Measurements from ENCODE around the gene SPHK2.
A peak's percentile ranks its signal among the peaks of the same experiment; 100 is the strongest.
"Not testable (repeated sequence)": the region's sequence is repeated elsewhere in the genome, so short reads cannot be mapped to it uniquely, and the experiment has no call there.

Gene SPHK2

DNA sequence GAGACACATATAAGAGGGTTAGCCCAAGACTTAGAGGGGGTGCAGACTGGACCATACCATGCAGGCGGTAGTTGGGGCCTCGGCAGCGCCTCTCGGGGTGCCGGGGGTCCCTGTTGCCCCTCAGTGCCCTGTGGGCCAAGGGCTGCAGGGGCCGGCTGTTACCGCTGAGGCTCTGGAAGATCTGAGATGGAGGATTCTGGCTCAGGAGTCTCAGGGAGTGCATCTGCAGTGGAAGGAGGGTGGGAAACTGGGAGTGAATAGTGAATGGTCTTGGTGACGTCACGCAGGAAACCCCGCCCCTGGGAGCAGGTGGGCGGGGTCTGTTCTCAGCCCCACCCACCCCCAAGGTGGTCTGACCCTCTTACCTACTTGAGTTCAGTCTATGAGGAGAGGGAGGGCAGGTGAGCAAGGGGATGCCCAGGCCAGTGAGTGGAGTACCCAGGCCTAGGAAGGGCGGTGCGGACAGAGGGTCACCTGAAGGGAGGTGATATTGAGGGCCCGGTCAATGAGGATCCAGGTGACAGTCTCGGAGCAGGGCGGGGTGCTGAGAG lies 19.6 kb downstream of the SPHK2 start:
- no peak for DNase-seq

DNA sequence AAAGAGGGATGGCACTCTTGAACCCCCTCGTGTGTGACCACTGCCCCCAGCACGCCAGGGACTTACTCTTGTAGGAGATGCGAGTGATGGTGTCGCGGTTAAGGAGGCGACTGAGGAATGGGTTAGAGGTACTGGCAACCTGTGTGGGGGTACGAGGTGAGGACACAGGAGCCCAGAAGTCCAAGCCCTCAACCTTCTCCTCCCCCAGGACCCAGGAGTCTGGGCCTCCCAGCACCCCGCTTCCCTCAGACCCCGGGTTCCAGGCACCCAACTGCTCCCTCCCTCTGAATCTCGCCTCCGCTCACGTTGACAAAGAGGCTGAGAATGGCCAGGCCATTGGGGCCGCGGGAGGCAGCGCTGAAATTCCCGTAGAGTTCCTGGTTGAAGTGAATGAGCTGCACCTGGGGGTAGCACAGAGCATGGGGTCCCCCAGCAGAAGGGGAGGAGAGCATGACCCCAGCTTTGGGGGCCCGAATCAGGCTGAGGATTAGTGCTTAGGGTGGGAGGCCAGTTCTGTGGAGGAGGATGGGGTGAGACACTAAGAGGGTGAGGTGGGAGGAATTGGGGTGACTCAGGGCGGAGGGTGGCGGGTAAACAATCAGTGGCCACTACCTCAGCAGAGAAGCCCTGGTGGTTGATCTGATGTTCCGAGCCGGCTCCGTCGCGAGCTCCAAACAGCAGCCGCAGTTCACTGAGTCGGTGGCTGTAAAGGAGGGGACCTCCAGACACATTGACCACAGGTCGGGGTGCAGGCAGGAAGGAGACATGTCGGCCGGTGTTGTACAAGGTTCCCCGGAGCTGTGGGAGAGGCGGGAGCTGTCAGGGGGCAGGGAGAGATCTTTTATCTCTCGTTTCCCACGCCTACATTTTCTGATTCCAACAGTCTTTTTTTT lies 20.4 kb downstream of the SPHK2 start:
- peak; percentile 43 for DNase-seq

DNA sequence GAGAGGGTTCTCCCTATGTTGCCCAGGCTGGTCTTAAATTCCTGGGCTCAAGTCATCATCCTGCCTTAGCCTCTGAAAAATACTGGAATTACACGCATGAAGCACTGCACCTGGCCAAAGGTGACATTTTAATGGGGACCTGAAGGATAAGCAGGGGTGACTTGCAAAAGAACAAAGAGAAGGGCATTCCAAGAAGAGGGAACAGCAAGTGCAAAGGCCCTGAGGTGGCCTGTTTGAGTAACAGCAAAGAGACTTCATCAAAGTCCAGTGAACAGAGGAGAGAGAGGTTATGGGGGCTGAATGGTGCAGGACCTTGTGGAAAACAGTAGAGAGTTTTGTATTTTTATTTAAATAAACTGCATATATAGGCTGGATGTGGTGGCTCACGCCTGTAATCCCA lies 22.5 kb downstream of the SPHK2 start:
- DNase-seq = no peak

DNA sequence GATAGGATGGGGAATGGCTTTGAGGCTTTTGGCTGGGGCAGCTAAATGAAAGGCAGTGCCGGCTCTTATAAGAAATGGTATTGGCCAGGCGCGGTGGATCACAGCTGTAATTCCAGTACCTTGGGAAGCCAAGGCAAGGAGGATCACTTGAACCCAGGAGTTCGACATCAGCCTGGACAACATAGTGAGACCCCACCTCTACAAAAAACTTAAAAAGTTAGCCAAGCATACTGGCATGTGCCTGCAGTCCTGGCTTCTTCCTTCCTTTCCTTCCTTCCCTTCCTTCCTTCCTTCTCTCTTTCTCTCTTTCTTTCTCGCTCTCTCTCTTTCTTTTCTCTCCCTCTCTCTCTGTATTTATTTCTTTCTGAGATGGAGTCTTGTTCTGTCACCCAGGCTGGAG lies 23.6 kb downstream of the SPHK2 start:
- no peak for DNase-seq

DNA sequence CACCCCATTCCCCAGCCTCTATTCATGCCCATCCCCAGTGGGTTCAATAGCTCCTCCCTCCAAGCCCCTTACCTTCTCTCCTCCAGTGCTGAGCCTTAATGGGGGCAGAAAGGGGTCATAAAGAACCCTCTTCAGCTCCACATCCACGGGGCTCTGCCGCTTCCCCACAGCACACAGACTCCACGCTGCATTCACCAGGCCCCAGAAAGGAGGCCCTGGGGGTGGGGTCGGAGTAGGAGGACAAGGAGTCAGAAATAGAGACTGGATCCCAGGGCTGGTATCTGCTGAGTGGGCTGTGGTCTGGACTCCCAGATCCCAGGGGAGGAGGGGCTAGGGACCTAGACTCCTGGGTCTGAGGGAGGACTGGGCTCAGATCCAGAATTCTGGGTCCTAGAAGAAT lies 25.0 kb downstream of the SPHK2 start:
- DNase-seq = no peak

DNA sequence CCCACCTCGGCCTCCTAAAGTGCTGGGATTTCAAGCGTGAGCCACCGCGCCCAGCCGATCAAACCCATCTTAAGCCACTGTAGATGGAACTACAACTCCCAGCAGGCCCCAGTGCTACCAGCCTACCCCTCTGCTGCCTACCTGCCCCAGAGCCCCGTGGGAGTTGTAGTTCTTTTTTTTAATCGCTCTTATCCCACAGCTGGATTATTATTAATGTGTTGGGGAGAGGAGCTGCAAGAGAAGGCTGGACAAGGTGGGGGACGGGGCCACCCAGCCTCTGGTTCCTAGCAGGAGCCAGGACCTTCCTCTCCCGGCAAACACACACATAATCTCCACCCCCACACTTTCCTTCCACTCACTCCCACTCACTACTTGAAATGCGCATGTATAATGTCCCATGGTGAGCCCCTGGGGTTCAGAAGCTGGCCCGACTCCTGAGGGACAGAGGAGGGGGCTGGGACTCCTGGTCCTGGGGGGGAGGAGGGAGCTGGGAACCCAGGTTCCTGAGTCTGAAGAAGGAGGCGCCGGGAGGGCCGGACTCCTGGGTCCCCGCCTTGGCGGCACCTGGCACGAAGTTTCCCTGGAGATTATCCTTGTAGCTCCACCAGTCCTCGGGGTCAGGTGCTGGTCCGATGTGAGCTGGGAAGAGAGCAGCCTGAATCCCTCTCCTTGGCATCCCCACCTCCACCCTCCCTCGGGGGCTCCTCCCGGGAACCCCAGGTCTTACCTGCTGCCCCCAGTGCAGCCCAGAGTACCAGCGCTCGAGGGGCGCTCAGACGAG lies 25.7 kb downstream of the SPHK2 start:
- peak; percentile 76 for DNase-seq

DNA sequence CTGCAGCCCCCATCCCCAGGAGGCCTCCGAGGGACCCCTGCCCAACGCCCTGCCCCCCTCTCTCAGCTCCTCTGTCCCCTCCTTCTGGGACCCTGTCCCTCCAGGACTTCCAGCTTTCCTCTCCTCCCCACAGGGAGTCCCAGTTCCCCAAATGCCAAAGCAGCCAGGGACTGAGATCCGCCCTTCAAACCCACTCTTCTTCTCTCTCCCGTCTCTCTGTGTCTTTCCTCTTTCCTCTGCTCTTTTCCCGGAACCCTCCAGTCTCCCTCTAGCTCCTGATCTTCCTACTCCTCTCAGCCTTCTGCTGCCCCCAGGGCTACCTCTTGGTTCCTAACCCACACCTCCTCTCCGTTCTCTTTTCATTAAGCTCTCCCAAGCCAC lies 26.3 kb downstream of the SPHK2 start:
- no peak for DNase-seq

DNA sequence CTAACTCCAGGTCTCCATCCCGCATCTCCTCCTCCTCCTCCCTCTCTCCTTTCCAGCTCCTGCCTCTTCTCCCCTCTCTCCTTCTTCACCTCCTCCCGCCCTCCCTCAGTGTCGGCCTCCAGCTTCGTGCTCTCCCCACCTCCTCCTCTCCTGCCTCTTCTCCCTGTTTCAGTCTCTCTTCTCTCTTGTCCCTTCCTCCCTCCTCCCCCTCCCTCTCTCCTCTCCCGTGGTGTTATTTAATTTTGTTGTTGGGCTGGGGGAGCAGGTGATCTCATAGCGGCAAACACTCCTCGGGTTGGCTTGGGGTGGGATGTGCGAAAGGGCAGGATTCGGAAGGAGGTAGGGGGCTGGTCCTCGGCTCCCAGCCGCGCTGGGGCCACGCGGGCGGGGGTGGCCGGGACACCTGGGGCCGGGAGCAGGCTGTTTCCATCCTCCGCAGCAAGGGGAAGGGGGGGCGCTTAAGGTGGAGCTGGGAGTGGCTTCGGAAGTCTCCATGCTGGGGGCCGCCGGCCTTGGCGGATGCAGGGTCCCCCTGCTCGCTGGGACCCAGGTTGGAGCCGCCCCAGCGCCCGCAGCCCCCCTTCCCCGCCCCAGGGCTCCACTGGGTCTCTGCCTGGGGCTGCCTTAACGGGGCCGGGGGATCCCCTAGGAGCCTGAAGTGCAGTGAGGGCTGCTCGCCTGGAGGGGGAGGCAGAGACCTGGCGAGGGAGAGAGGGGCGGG lies 26.9 kb downstream of the SPHK2 start, which contains the start of gene CA11:
CA11 (minus strand) TSS at position 187 of the 721 bp plus-strand sequence. CDS start 555 bp downstream, outside the sequence.
- peak; percentile 92 for DNase-seq

DNA sequence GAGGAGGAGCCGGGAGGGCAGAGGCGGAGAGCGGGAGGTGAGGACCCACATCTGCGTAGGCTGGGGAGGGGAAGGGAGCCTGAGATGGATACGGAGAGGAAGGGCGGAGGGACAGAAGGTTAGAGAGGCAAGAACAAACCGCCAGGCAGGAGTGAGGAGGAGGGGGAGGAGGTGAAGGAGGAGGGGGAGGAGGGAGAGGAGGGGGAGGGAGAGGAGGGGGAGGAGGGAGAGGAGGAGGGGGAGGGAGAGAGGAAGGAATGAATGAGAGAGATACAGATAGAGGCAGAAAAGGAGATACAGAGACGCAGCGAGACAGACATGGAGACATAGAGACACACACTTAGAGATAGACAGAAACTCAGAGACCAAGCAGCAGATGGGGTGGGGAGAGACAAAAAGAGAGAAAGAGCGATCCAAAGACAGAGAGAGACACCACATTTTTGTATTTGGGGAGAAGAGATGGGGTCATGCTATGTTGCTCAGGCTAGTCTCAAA lies 27.5 kb downstream of the SPHK2 start:
- no peak for DNase-seq

DNA sequence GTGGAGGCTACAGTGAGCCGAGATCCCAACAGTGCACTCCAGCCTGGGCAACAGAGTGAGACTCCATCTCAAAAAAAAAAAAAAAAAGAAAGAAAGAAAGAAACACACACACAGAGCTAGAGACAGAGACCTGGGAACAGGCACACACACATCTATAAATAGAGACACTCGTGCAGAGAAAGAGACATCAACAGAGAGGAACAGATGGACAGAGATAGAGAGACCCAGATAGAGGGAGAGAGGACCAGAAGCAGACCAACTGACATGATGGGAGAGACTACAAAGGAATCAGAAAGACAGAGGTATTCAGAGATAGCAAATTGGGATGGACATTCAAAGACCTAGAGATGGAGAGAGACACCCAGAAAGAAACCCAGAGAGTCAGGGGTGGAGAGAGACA lies 28.8 kb downstream of the SPHK2 start:
- no peak for DNase-seq

DNA sequence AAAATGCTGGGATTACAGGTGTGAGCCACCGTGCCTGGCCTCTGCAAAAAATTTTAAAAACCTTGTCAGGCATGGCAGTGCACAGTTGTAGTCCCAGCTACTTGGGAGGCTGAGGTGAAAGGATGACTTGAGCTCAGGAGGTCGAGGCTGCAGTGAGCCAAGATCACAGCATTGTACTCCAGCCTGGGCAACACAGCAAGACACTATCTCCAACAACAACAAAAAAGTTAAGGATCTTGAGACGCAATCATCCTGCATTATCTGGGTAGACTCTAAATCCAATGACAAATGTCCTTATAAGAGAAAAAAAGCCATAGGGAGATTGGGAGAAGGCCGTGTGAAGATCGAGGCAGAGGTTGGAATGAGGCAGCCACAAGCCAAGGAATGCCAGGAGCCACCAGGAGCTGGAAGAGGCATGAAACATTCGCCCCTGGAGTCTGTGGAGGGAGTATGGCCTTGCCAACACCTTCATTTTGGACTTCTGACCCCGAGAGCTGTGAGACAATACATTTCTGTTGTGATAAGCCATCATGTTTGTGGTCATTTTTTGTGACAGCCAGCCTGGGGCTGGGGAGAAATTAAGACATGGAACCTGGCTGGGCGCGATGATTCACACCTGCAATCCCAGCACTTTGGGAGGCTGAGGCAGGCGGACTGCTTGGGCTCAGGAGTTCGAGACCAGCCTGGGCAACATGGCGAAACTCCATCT lies 31.8 kb downstream of the SPHK2 start:
- no peak for DNase-seq

DNA sequence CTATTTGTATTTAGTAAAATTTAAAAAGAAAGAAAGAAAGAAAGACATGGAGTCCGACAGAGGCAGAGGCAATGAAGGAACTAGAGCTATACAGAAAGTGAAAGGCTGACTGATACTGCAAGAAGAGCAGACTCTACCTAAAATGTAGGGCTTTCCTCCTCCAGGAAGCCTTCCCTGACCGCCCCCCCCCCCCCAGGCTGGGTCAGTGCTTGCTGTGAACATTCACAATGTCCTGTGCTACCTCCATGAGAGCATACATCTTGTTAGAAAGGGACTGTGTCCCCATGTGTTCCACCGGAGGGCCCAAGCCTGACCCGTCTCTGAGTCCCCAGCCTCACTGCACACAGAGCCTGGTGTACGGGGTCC lies 32.4 kb downstream of the SPHK2 start:
- no peak for DNase-seq

DNA sequence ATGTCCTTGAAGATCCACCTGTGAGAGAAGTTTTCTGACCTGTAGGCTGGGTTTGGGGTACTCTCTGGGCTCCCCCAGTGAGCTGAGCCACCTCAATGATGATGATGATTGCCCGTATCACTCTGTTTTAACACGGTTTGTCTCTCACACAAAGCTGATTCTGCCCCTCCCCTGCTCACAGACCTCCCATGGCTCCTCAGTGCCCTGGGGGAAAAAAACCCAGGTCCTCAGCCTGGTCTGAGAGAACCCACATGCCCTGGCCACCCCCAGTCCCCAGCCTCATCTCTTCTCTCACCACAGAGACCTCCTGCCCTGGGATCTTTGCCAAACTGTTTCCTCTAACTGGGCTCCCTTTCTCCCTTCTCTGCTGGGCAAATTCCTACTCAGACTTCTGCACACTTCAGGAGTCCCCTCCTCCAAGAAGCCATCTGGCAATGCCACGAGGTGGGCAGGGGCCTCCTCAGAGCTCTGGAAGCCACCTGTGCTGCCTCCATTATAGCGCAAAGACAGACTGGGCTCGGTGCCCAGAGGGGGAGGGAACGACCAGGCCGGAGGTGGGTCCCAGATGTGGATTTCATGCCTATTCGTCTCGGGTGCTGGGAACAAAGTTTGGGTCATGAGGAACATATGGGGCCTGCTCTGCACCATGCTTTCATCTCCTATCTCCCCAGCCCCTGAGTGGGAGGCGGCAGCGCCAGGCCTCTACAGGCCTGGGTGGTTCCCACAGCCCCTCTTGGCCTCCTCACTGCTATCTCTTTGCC lies 35.2 kb downstream of the SPHK2 start:
- DNase-seq = no peak

DNA sequence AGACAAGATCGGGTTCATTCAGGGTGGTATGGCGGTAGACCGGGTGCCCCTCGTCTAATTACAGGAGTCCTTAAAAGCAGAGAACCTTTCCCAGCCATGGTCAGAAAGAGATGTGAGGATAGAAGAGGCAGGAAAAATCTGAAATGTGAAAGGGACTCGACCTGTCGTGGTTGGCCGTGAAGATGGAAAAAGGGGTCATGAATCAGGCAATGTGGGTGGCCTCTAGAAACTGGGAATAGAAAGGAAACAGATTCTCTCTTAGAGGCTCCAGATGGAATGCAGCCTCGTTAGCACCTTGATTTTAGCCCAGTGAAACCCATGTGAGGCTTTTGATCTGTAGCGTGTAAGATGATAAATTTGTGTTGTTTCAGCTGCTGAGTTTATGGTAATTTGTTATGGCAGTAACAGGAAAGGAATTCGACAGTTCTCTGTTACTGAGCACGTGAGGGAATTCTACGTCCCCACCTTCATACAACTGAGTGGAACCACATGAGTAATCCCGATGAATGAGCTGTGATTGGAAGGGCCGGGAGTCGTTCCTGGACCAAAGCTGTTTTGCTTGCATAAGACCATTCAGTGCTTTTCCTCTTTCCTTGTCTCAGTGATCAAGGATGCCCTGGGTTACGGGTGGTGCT lies 37.7 kb downstream of the SPHK2 start:
- DNase-seq = no peak

DNA sequence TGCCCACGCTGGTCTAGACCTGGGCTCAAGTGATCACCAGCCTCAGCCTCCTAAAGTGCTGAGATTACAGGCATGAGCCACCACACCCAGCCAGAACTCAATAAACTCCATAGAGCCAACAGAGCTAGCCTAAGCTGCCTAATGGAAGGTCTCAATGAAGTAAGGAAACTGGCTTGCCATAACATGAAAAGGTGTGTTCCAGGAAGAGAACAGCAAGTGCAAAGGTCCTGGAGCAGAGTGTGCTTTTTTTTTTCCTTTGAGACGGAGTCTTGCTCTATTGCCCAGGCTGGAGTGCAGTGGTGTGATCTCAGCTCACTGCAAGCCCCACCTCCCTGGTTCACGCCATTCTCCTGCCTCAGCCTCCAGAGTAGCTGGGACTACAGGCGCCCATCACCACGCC lies 38.5 kb downstream of the SPHK2 start:
- not testable (repeated sequence) for DNase-seq

DNA sequence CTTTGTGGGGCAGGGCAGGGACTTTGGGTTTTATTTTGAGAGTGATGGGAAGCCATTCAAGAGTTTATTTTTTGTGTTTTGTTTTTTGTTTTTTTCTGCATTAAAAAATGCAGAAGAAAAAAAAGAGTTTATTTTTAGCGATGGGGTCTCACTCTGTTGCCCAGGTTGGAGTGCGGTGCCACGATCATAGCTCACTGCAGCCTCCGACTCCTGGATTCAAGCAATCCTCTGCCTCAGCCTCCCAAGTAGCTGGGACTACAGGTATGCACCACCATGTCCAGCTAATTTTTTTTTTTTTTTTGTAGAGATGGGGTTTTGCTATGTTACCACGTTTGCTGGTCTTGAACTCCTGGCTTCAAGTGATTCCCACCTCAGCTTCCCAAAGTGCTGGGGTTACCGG lies 39.2 kb downstream of the SPHK2 start:
- no peak for DNase-seq

DNA sequence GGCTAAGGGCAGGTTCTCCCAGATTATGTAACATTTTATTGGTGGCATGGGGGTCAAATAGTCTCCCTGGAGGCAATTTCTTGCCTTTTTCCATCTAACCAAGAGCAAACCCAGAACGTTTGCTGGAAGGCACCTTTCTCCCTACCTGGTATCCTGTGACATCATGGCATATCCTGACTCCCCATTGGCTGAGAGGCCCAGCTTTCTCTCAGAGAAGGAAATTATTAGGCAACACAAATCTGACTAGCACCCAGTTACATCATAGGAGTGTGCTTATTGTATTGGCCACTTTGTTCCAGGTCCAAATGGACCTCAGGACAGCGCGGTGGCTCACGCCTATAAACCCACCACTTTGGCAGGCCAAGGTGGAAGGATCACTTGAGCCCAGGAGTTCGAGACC lies 40.5 kb downstream of the SPHK2 start:
- peak; percentile 27 for DNase-seq

DNA sequence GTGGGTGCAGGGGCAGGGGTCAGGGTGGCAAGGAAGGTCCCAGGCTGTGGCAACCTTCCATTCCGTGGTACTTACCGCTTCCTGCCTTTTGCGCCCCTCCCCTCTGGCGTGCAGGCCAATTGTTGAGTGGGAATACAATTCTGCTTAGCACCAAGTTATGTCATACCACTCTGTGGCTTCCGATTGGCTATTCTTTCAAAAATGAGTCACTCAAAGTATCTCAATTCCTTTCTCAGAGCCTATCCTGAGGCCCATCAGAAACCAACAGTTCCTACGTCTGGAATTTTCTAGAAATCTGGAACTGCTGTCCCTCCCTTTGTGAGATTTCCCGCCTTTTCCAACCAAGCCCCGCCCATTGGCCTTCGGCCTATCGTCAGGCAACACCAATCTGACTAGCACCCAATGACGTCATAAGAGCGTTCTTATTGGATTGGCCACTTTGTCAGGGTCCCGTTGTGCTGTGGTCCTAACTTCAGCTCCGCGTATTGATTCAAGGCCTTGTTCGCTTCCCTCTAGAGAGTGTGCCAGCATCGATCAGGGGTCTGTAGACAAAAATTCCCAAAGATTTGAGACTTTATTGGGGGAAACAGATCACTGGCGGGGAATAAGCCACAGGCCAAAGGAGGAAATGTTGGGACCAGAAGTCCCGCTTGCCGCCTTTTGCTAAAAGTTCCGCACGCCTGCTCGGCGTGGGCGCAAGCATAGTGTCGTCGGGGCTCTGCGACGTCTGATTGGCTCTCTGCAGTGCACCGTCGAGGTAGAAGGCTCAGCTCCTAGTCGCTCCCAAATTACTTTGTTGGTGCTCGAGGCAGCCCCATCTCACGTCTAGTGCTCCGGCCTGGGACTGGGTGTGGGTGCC lies 41.8 kb downstream of the SPHK2 start:
- peak; percentile 84 for DNase-seq

DNA sequence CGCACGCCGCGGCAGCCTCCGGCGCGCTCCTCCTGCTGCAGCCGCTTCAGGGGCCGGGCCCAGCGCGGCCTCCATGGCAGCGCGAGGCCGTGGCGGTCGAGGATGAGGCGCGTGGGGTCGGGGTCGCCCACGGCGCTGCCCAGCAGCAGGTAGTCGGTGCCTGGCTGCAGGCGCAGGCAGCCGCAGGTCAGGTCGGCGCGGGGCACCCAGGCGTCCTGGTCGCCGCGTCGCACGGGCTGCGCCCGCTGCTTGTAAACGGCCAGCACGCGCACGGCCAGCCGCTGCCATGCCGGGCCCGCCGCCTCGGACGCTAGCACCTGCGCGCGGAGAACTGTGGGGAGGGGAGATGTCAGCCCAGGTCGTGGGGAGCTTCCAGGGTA lies 42.4 kb downstream of the SPHK2 start:
- DNase-seq = no peak

DNA sequence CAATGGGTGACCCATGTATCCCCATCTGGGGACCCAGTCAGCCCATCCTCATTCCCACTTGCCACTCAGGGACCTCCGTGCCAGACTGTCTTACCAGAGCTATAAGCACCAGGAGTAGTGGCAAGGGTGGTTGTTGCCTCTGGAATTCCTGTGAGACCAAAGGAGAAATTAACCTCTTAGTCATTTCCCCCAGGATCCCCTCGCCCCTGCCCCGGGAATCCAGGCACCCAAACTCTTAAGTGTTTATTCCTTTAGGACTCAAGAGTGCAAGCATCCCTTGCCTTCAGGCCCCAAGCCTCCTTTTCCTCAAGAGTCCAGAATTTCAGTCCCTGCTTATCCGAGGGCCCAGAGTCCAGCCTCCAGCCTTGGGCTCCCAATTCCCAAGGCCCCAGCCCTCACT lies 44.4 kb downstream of the SPHK2 start:
- DNase-seq = no peak

All from CD4-positive, alpha-beta T cell treated with Interferon gamma for 1 hour (primary cell).